Activated T-helper 1 cell treated with anti-CD3 and anti-CD28 coated beads, Interleukin-12 subunit alpha, Interleukin-12 subunit beta, Interleukin-2, Interleukin-4 antibody, amounts not matched to agents 30 ng/mL and 10 ng/mL and 1 ng/mL, durations not matched to agents 14 hours and 24 hours and 36 hours (primary cell): Measurements from ENCODE around the gene TNIK. TPM values are rescaled to one million over a fixed set of nuclear protein-coding genes. Genes with fewer than 3 reads are reported as not detected.
A peak's percentile ranks its signal among the peaks of the same experiment; 100 is the strongest.

Experiments used
- DNase-seq: peaks from one replicate; pipeline ENCODE4 v3.0.0; 2021; ENCODE audit warnings: low spot score
- H3K27ac Mint-ChIP-seq: one replicate; pipeline ENCODE4 v1.8.0; 2021; ENCODE audit warnings: mild to moderate bottlenecking, mixed read lengths
- H3K27me3 Mint-ChIP-seq: one replicate; pipeline ENCODE4 v1.8.0; 2022; ENCODE audit warnings: mild to moderate bottlenecking, moderate library complexity, mixed read lengths; ENCODE audit not compliant: insufficient read depth
- H3K36me3 Mint-ChIP-seq: one replicate; pipeline ENCODE4 v1.8.0; 2021; ENCODE audit warnings: low read depth, mixed read lengths
- H3K4me1 Mint-ChIP-seq: one replicate; pipeline ENCODE4 v1.8.0; 2021; ENCODE audit warnings: low read depth, mixed read lengths
- H3K4me3 Mint-ChIP-seq: one replicate; pipeline ENCODE4 v1.8.0; 2021; ENCODE audit warnings: mild to moderate bottlenecking, moderate library complexity, mixed read lengths
- H3K9me3 Mint-ChIP-seq: one replicate; pipeline ENCODE4 v1.8.0; 2021; ENCODE audit warnings: mixed read lengths
- intact Hi-C: fragments of 100-400 bp; cut with micrococcal nuclease; formaldehyde crosslinking; loops from one replicate; pipeline ENCODE4 v1.15.1; 2024
- total RNA-seq: library from RNA; stranded (reverse); gene quantifications from 2 replicates; pipeline ENCODE4 v1.2.3, GENCODE V29; 2022

Gene TNIK
- total RNA-seq, 1 donor from 2014 or later = 21.5 TPM

DNA sequence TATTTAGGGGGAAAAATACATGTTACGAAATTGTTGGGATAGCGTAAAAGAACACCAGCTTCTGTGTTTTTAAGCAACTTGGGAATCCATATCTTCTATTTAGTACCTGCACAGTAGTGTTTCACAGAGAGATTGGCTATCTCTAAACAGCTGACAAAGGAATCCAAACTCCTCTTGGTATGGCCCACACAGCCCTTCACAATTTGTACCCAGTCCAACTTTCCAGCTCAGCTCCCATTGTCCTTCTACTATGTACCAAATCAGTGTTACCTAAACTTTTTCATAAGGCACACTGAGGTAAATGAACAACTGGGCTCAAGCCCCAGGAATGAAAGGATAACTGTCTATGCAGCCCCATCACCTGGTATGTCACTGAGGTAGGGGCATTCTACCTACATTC is 61.9 kb downstream of the TNIK start:
- H3K27me3 Mint-ChIP-seq = no peaks in the 10 kb centered on the region
- H3K9me3 Mint-ChIP-seq = no peaks in the 10 kb centered on the region
- no peak overlapping the region for H3K4me3 Mint-ChIP-seq
- intact Hi-C loops = no loop called here
- H3K4me1 Mint-ChIP-seq = no peaks in the 10 kb centered on the region
- no peak overlapping the region for H3K27ac Mint-ChIP-seq
- H3K36me3 Mint-ChIP-seq = peaks cover 2% of the 10 kb centered on the region
- DNase-seq = no peak

DNA sequence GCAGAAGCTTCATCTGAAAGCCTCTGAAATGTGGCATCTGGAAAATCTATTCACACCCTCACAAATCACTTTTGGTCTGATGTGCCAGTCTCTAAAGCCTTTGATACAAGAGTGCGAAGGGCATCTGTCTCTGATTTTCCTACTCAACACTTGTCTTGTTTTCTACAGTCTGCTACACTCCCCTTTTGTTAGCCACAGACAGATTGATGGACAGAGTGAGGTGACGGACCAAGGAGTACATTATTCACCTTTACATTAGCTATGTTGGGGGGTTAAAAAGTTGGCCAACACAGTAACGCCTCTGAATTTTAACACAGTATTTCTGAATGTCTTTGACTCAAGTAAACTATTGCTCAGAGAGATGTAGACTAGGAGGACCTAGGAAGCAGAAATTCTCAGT is 63.1 kb downstream of the TNIK start:
- Mint-ChIP-seq H3K4me3 (no peak overlapping the region), H3K4me1 (no peaks in the 10 kb centered on the region), H3K27ac (no peak overlapping the region), H3K9me3 (peaks cover 3% of the 10 kb centered on the region), H3K27me3 (no peaks in the 10 kb centered on the region), H3K36me3 (peaks cover 3% of the 10 kb centered on the region)
- DNase-seq = no peak
- intact Hi-C loops = no loop called here

DNA sequence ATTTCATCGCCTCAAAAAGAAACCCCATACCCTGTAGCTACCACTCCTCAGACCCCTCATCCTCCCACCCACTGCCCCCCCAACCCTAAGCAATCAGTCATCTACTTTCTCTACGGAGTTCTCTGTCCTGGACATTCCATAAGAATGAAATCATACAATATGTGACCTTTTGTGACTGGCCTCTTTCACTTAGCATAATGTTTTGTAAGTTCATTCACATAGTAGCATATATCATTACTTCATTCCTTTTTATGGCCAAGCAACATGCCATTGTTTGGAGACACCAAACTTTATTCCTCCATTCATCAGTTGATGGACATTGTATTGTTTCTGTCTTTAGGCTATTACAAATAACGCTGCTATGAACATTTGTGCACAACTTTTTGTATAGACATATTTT is 64.2 kb downstream of the TNIK start:
- Mint-ChIP-seq H3K36me3 (peaks cover 14% of the 10 kb centered on the region), H3K9me3 (peaks cover 13% of the 10 kb centered on the region), H3K4me3 (no peak overlapping the region), H3K4me1 (no peaks in the 10 kb centered on the region), H3K27ac (no peak overlapping the region), H3K27me3 (no peaks in the 10 kb centered on the region)
- DNase-seq = no peak
- intact Hi-C loops = no loop called here

DNA sequence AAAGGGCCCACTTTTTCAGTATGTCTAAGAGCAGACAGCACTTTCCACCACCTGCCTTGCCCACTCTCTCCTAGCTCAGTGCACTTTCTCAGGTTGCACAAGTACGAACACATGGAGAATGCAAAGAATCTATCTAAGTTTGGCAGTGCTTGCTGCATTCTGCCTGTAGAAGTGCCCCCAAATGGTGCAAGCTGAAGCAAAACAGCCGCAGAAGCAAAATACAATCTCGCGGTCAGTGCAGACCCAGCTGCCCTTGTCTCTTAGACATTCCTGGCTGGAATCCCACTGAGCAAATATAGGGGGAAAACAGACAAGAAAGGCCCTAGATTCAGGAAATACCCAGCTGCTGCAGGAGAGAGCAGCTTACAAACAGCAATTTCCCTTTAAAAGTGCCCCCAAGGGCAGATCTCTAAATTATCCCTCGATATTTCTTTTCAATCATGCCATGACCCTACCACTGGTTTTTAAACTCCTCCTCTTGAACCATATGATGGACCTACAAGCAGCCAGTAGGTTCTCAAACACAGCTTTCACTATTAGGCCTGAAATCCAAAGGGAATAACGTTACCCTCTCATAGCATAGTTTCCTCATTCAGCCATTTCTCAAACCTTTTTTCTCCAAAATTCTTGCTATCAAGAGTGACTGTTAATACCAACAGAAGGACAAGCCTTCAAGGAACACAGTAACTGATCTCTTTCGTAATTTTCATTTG is 67.0 kb downstream of the TNIK start:
- intact Hi-C loops = no loop called here
- H3K36me3 Mint-ChIP-seq = peaks cover 14% of the 10 kb centered on the region
- H3K4me3 Mint-ChIP-seq = no peak overlapping the region
- H3K4me1 Mint-ChIP-seq = peaks cover 6% of the 10 kb centered on the region
- no peak overlapping the region for H3K27ac Mint-ChIP-seq
- peaks cover 16% of the 10 kb centered on the region for H3K9me3 Mint-ChIP-seq
- no peak for DNase-seq
- H3K27me3 Mint-ChIP-seq = no peaks in the 10 kb centered on the region

DNA sequence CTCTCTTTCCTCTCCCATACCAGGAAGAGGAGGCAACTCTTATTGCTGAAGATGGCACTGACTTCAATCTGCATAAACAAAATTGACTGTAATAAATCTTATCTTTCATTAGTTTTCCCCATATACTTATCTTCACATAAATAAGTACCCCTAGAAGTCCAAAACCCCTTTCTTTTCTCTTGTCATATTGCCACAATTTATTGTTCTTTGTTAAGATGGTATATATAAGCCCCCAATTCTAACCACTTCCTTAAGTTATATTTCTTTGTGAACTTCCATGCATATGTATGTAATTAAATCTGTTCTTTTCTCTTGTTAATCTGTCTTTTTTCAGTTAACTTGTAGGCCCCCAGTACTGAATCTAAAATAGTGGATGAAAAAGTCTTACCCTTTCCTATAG is 68.8 kb downstream of the TNIK start:
- DNase-seq = no peak
- Mint-ChIP-seq H3K4me3 (no peak overlapping the region), H3K27ac (no peak overlapping the region), H3K9me3 (peaks cover 16% of the 10 kb centered on the region), H3K27me3 (no peaks in the 10 kb centered on the region), H3K36me3 (peaks cover 14% of the 10 kb centered on the region), H3K4me1 (peaks cover 10% of the 10 kb centered on the region)
- intact Hi-C loops = no loop called here

DNA sequence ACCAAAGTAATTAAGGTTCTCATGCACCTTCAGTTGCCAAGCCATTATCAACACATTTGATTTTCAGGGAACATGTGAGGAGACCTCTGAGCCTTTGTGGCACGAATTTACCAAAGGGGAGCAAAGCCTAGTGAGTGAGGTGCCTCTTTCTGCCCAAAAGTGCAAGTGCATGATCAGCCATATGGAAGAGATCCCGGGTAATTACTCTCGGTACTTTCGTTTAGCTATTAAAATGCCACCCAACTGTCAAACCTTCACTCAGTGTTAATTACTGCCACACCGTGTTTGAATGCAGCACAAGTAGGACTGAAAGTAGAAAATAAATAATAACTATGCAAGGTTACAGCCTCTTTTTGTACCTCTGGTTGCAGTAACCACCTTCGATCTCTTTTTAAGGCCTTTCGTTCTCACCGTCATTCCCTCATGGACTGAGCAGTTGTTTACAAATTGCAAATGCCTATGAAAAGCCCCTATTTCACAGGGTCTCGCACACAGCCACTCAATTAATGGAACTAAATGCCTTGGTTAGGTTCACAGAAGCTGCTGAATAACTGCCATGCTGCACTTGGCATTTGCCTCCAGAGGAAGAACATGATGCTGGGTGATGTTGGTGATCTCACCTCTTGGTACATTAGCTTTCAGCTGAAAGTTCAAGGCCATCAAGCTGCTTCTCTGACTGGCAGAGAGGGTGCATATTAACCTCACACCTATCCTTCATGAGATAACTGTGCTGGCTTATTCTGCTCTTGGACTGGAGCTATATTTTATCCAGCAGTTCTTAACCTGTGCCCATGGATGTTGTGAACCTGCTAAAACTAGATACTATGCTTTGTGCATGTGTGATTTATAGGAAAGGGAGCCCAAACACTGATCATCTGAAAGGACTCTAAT is 69.9 kb downstream of the TNIK start:
- peaks cover 16% of the 10 kb centered on the region for H3K9me3 Mint-ChIP-seq
- peaks cover 10% of the 10 kb centered on the region for H3K4me1 Mint-ChIP-seq
- no peaks in the 10 kb centered on the region for H3K27me3 Mint-ChIP-seq
- no peak for DNase-seq
- H3K36me3 Mint-ChIP-seq = peaks cover 15% of the 10 kb centered on the region
- H3K4me3 Mint-ChIP-seq = no peak overlapping the region
- intact Hi-C loops = no loop called here
- no peak overlapping the region for H3K27ac Mint-ChIP-seq

DNA sequence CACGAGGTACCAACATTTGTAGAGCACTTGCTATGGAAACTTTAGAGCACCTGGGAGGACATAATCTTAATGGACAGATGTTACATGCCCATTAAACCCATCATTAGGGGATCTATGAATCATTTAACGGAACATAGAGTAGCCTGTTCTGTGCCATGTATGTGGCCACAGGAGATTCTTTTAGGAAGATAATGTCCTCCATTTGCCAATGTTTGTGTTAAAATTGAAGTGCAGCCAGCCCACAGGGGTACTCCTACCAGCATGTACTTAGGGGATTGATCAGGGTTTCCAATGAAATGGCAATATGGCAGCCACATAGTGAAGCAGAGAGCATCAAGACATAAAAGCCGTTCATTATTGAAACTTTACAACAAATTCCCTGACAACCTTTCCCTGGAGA is 70.7 kb downstream of the TNIK start:
- Mint-ChIP-seq H3K27me3 (no peaks in the 10 kb centered on the region), H3K4me3 (no peak overlapping the region), H3K36me3 (peaks cover 18% of the 10 kb centered on the region), H3K4me1 (peaks cover 18% of the 10 kb centered on the region), H3K9me3 (peaks cover 16% of the 10 kb centered on the region), H3K27ac (no peak overlapping the region)
- intact Hi-C loops = no loop called here
- DNase-seq = no peak

DNA sequence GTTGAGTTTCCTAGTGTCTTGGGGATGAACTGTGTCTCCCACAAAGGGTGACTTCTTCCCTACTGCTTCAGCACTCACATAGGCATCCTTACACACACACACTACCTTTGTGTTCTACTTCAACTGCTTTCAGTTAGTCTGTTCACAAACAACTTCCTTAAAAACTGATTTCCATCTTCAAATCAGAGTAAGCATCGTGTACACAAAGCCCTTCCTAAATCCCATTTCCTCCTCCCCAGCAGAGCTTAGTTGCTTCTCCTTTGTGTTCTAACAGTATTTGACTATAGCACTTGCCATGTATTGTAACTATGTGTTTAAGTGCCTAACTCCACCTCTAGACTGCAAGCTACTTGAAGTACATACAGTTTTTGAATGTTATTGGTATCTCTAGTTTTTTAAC is 71.7 kb downstream of the TNIK start:
- Mint-ChIP-seq H3K36me3 (peaks cover 22% of the 10 kb centered on the region), H3K4me3 (no peak overlapping the region), H3K27me3 (no peaks in the 10 kb centered on the region), H3K9me3 (peaks cover 16% of the 10 kb centered on the region), H3K27ac (no peak overlapping the region), H3K4me1 (peaks cover 27% of the 10 kb centered on the region)
- intact Hi-C loops = no loop called here
- no peak for DNase-seq

DNA sequence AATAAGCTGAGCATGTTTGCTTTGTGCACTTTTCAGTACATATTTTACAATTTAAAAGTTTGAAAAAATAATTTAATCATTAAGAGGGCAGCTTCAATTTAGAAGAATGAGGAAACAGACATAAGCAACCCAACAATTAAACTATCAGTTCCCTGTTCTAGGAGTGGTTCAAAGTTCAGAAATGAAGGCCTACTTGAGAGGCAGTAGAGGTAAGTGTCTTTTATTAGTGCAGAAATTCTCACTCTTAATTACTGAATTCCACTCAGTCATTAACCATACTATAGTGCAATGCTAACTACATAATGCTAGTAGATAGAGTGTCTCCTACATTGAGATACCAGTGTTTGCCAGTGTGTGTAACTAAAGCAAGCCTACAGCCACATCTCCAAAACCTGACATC is 73.1 kb downstream of the TNIK start:
- no peak overlapping the region for H3K4me3 Mint-ChIP-seq
- intact Hi-C loops = no loop called here
- H3K27me3 Mint-ChIP-seq = no peaks in the 10 kb centered on the region
- H3K9me3 Mint-ChIP-seq = peaks cover 12% of the 10 kb centered on the region
- H3K4me1 Mint-ChIP-seq = peaks cover 31% of the 10 kb centered on the region
- H3K27ac Mint-ChIP-seq = no peak overlapping the region
- no peak for DNase-seq
- peaks cover 20% of the 10 kb centered on the region for H3K36me3 Mint-ChIP-seq

DNA sequence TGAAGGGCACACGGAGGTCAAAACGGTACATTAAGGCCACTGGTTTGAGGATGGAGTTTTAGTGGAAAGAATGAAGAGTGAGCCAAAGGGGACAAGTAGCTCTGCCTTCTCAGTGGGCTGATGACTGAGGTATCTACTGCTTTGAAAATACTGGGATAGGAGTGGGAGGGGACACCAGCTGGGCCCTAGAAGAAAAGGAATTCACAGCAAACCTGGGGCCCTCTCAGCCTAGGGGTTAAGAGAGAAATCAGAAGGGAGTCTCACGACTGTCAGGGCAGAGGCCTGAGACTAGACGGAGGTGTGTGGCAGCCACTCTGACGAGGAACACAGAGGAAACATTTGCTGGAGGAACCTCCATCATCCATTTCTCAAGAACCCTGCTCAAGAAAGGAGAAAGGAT is 75.1 kb downstream of the TNIK start:
- no peak overlapping the region for H3K27ac Mint-ChIP-seq
- no peaks in the 10 kb centered on the region for H3K9me3 Mint-ChIP-seq
- H3K4me1 Mint-ChIP-seq = peaks cover 31% of the 10 kb centered on the region
- DNase-seq = no peak
- no peaks in the 10 kb centered on the region for H3K27me3 Mint-ChIP-seq
- no peak overlapping the region for H3K4me3 Mint-ChIP-seq
- intact Hi-C loops = no loop called here
- H3K36me3 Mint-ChIP-seq = peaks cover 9% of the 10 kb centered on the region

DNA sequence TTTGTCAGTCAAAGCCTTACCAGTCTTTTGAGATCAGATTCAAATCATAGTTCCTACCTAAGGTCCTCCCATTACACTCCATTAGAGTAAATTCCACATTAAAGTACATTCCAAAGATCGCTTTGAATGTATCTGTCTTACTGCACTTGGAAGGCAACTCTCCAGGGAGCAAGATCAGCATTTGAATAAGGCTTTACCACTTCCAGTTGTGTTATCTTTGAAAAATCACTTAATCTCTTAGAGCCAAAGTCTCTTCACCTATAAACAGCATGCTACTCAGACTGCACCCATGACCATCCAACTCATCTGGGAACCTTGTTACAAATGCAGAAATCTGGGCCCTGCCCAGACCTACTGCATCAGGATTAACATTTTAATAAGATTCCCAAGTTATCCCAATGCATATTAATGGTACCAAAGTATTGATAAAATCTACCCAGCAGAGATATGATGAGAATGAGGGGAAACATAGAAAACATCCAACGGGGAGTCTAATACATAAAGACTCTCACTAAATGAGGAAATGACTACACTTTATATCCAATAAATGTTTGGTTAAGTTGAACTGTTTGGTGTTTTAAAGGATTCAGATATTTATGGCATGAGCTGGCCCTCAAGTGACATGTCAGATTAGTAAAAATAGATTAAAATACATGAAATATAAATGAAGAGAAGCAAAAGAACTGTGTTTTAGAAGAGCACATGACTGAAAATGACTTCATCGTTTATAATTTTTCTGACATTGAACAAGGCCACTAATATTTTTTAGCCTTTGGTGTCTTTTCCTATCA is 75.9 kb downstream of the TNIK start:
- peak overlapping the region; percentile 3 for H3K27ac Mint-ChIP-seq
- DNase-seq = no peak
- H3K36me3 Mint-ChIP-seq = peaks cover 8% of the 10 kb centered on the region
- intact Hi-C loops = no loop called here
- H3K27me3 Mint-ChIP-seq = no peaks in the 10 kb centered on the region
- H3K9me3 Mint-ChIP-seq = no peaks in the 10 kb centered on the region
- H3K4me3 Mint-ChIP-seq = no peak overlapping the region
- H3K4me1 Mint-ChIP-seq = peaks cover 31% of the 10 kb centered on the region

DNA sequence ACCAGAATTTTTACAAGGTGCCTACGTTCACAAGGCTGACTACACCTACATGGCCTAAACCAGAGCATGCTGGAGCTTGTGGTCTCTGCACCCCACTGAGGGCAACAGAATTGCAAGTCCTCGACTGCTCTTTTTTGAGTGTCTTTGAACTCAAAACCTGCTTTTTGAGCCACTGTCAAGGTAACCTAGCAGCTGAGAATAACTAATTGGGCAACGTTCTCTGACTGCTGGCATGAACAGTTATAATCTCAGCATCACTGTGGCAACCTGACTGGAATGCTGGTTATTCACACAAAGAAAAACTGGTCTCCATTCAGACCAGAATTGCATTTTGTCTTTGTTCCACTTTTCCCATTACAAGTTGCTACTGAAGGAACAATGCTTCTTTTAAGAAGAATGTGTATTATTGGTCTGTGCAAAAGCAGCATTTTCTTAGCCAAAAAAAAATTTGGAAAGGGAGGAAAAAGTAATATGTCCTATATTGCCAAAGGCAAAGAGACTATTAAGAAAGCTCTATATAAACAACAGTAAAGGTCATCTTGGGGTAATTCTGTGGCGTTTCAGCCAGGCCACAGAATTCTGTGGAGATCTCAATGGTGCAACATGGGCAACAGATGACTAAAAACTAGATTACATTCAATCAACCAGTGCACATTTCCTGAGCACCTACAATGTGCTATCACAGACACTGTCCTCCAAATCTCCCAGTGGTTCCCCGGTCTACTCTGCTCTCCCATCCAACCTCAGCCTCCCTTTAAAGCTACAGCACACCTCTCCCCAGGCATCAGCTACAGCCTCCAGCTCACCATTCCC is 76.8 kb downstream of the TNIK start:
- Mint-ChIP-seq H3K27me3 (no peaks in the 10 kb centered on the region), H3K27ac (peak overlapping the region; percentile 3), H3K4me3 (no peak overlapping the region), H3K9me3 (no peaks in the 10 kb centered on the region), H3K4me1 (peaks cover 26% of the 10 kb centered on the region), H3K36me3 (peaks cover 8% of the 10 kb centered on the region)
- no peak for DNase-seq
- intact Hi-C loops = no loop called here
